ENCODE measurements around the gene PRKACG.
A peak's percentile ranks its signal among the peaks of the same experiment; 100 is the strongest.

GRCh38 chr9:68999393-69000105 is 14.4 kb downstream of the PRKACG start:
- peak; percentile 94 for TF ChIP-seq CTCF (IDR thresholded peaks at IDR 0.05; ENCODE audit: low read depth, low read length, poor library complexity, severe bottlenecking)
- no peak for TF ChIP-seq EZH2phosphoT487 (IDR thresholded peaks at IDR 0.05; ENCODE audit: borderline replicate concordance, low read length)

Measured in DOHH2 (cell line).